ENCODE results near the gene TRIM13. TPM values are rescaled to one million over a fixed set of nuclear protein-coding genes. Genes with fewer than 3 reads are reported as not detected.

The TRIM13 gene
- total and polyA plus RNA-seq, 2 experiments from 2014 or later, result 18.1 to 24.0 TPM

DNA sequence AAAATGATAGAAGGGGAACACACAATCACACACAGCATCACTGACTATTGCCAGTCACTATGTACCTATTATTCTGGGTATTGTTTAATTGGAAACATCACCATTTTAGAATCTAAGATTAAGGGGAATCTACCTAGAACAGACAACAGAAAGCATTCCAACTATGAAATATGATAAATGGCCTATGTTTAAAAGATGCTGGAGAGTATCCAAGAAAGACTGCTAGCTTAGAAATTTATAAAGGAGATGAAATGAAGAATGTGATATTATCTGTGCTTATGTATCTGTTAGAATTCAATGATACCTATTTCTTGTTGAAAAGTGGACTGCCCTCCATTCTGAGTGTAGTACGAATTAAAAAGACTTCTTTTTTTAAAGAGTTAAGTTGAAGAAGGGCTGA is 68.9 kb downstream of the TRIM13 start:
- H4K20me1 ChIP-seq (ENCODE audit: insufficient read depth, poor library complexity, severe bottlenecking), result no peaks in the 10 kb centered on the region
- H2AFZ ChIP-seq, result no peak overlapping the region
- H3K36me3 ChIP-seq (replicated peaks; ENCODE audit: insufficient read depth, low read depth), result no peaks in the 10 kb centered on the region
- H3K9me3 ChIP-seq (ENCODE audit: low read depth), result no peaks in the 10 kb centered on the region
- no peaks in the 10 kb centered on the region for H3K27me3 ChIP-seq
- H3K27ac ChIP-seq, result no peak overlapping the region
- TF ChIP-seq EZH2 (IDR thresholded peaks at IDR 0.05; ENCODE audit: borderline replicate concordance) (no peak), EZH2phosphoT487 (IDR thresholded peaks at IDR 0.05; ENCODE audit: low read depth, severe bottlenecking, unreplicated experiment) (no peak)
- TF ChIP-seq, protein P1, sequence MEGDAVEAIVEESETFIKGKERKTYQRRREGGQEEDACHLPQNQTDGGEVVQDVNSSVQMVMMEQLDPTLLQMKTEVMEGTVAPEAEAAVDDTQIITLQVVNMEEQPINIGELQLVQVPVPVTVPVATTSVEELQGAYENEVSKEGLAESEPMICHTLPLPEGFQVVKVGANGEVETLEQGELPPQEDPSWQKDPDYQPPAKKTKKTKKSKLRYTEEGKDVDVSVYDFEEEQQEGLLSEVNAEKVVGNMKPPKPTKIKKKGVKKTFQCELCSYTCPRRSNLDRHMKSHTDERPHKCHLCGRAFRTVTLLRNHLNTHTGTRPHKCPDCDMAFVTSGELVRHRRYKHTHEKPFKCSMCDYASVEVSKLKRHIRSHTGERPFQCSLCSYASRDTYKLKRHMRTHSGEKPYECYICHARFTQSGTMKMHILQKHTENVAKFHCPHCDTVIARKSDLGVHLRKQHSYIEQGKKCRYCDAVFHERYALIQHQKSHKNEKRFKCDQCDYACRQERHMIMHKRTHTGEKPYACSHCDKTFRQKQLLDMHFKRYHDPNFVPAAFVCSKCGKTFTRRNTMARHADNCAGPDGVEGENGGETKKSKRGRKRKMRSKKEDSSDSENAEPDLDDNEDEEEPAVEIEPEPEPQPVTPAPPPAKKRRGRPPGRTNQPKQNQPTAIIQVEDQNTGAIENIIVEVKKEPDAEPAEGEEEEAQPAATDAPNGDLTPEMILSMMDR (IDR thresholded peaks at IDR 0.05; ENCODE audit: poor library complexity), result no peak
- no peaks in the 10 kb centered on the region for H3K4me1 ChIP-seq (ENCODE audit: insufficient read depth)
- no peak overlapping the region for H3K4me2 ChIP-seq
- H3K9me2 ChIP-seq (replicated peaks; ENCODE audit: insufficient read depth), result no peaks in the 10 kb centered on the region
- WGBS (ENCODE audit: low lambda C conversion rate, missing lambda C conversion rate), result 87% methylated on average over 1 of the region's 1 CpG
- peaks cover 25% of the 10 kb centered on the region for H3K79me2 ChIP-seq
- H3K4me3 ChIP-seq, result no peak overlapping the region
- no peak for DNase-seq (ENCODE audit: low spot score)

MicroRNAs encoded within 50 kb of the gene (microRNA counts, 767-probe panel; counts per million panel counts)
- microRNA hsa-miR-15a-5p (8,151 counts per million, percentile 53 among the panel's probes with 10 or more counts), microRNA hsa-miR-16-5p (8,192 counts per million, percentile 54 among the panel's probes with 10 or more counts)

Small RNA genes within 50 kb of the gene (microRNA-seq; reads per million reads assigned to microRNA genes)
- gene MIR15A (2,676 reads per million, percentile 86 among the genes with 10 or more reads in this experiment), gene MIR16-1 (717 reads per million, percentile 76 among the genes with 10 or more reads in this experiment), gene MIR3613 (27.3 reads per million, percentile 45 among the genes with 10 or more reads in this experiment)

Small RNA genes within 50 kb of the gene (small RNA-seq; reads per million reads assigned to genes)
- gene MIR16-1, result 0.59 reads per million, percentile 48 among the genes with 10 or more reads in this experiment
- 0.34 reads per million, percentile 15 among the genes with 10 or more reads in this experiment for gene MIR3613
- not detected for gene RF02105
- not detected for gene RF02106
- gene RF02107, result not detected
- not detected for gene RF02108

Other genes starting within 250 kb of the TRIM13 start
- 56.8 and 61.8 TPM in 2 replicates for gene KPNA3, start 204.4 kb upstream of the TRIM13 start, total RNA-seq
- gene KPNA3, start 204.4 kb upstream of the TRIM13 start, polyA plus RNA-seq, result 25.9 and 41.1 TPM in 2 replicates
- 10.3 and 12.1 TPM in 2 replicates for gene SPRYD7, start 60.7 kb upstream of the TRIM13 start, total RNA-seq
- 15.9 and 16.6 TPM in 2 replicates for gene SPRYD7, start 60.7 kb upstream of the TRIM13 start, polyA plus RNA-seq
- gene KCNRG, start 18.4 kb downstream of the TRIM13 start, total RNA-seq, result 1.3 and 3.1 TPM in 2 replicates
- 0.24 and 0.57 TPM in 2 replicates for gene KCNRG, start 18.4 kb downstream of the TRIM13 start, polyA plus RNA-seq